Adrenal gland (tissue), 5 donors: ENCODE data around the gene CACNG5.

Source experiments
- CTCF ChIP-seq, 6 experiments: fragments of 450-650 bp in 4 of 6; fragments of 200-600 bp in 2 of 6; sonication (generic) in 1 of 6; IDR thresholded peaks; 1 replicate in 5 of 6; 2 replicates in 1 of 6; pipeline versions ENCODE4 v1.5.1 to v1.8.0; 2016 to 2021; ENCODE audit warnings: antibody characterized with exemption in 6 of 6, mild to moderate bottlenecking in 2 of 6, moderate library complexity in 1 of 6
- POLR2A ChIP-seq, 2 donors: fragments of 450-650 bp; IDR thresholded peaks; one replicate each; pipeline ENCODE4 v1.6.1; 2017; ENCODE audit warnings: antibody characterized with exemption in 2 of 2, mild to moderate bottlenecking in 2 of 2, moderate library complexity in 1 of 2
- donor health status: DM: no; HTN: no; CAD: no.

- TF ChIP-seq CTCF (IDR thresholded peaks at IDR 0.05) (no peak), POLR2A (IDR thresholded peaks at IDR 0.05) (no peak)
Observed at GRCh38 chr17:66819466-66819865, 15.5 kb upstream of the CACNG5 start.
